Middle frontal gyrus (tissue), 1 donor: ENCODE data around the gene YDJC.
"Not testable (repeated sequence)": the region's sequence is repeated elsewhere in the genome, so short reads cannot be mapped to it uniquely, and the experiment has no call there.

ENCODE experiments used
- DNase-seq: peaks from one replicate; pipeline ENCODE4 v3.0.0-alpha.2; 2015; ENCODE audit warnings: low spot score; ENCODE audit errors: extremely low spot score

YDJC gene, protein sequence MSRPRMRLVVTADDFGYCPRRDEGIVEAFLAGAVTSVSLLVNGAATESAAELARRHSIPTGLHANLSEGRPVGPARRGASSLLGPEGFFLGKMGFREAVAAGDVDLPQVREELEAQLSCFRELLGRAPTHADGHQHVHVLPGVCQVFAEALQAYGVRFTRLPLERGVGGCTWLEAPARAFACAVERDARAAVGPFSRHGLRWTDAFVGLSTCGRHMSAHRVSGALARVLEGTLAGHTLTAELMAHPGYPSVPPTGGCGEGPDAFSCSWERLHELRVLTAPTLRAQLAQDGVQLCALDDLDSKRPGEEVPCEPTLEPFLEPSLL

DNA sequence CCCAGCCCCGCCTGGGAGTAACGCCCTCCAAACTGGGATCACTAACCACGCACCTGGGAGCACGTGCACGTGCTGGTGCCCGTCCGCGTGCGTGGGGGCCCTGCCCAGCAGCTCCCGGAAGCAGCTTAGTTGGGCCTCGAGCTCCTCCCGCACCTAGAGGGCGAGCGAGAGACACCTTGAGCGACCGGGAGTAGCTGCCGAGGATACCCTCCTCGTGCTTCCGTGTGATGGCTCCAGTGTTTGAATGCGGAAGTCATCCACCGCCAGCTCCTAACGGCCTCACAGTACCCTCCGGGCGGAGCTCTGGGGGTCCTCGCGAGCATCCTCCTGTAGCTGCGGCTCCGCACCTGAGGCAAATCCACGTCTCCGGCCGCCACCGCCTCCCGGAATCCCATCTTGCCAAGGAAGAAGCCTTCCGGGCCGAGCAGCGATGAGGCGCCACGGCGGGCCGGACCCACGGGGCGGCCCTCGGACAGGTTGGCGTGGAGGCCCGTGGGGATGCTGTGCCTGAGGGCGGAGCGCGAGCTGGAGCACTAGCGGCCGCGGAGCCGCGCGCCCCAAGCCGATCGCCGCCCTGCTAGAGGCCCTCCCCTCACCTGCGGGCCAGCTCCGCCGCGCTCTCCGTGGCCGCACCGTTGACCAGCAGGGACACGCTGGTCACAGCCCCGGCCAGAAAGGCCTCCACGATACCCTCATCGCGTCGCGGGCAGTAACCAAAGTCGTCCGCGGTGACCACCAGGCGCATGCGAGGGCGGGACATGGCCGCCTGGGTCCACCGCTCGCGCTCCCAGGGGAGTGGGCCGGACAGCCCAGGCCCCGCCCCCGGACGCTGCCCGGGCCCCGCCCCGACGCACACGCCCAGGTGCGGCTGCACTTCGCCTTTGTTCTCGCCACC lies at the start of gene YDJC:
Gene YDJC (minus strand): TSS at position 768 of the 895 bp plus-strand sequence. CDS start 8 bp downstream, at position 760.
- peak; percentile 90 for DNase-seq

DNA sequence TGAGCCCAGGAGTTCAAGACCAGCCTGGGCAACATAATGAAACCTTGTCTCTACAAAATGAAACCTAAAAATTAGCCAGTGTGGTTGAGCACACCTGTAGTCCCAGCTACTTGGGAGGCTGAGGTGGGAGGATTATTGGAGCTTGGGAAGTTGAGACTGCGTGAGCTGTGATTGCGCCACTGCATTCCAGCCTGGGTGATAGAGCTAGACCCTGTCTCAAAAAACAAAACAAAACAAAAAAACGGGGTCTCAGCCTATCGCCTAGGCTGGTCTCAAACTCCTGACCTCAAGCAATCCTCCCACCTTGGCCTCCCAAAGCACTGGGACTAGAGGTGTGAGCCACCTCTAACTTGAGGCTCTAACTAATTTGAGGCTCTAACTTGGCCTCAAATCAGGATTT lies 49.6 kb upstream of the YDJC start:
- no peak for DNase-seq

DNA sequence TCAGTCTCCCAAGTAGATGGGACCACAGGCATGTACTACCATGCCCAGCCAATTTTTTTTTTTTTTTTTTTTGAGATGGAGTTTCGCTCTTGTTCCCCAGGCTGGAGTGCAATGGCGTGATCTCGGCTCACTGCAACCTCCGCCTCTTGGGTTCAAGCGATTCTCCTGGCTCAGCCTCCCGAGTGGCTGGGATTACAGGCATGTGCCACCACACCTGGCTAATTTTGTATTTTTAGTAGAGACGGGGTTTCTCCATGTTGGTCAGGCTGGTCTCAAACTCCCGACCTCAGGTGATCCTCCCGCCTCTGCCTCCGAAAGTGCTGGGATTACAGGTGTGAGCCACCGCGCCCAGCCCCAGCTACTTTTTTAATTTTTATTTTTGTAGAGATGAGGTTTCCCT lies 49.0 kb upstream of the YDJC start:
- DNase-seq = not testable (repeated sequence)

DNA sequence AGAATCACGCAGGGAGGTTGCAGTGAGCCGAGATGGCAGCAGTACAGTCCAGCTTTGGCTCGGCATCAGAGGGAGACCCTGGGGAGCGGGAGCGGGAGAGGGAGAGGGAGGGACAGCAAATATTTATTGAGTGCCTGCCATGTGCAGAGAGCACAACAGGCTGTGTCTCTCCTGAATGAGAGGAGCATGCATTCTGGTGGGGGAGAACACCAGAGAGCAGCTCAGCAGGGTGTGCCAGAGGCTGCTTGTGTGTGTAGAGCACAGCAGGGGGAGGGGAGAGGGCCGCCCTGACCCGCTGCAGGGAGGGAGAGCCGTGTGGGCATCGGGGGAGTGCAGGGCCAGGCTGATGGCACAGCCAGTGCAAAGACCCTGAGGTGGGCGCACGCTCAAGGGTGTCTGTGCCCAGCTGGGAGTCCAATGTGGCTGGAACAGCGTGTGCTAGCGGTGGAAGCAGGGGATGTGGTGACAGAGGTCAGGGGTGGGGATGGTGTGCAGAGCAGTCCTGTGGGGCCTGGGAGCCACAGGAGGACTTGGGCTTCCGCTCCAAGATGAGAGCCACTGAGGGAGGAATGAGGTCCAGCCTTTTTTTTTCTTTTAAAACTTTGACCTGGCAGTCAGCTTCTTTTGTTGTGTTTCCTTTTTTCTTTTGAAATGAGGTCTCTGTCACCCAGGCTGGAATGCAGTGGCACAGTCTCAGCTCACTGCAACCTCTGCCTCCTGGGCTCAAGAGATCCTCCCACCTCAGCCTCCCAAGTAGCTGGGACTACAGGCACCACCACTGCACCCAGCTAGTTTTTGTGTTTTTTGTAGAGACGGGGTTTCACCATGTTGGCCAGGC lies 48.0 kb upstream of the YDJC start:
- DNase-seq = no peak

DNA sequence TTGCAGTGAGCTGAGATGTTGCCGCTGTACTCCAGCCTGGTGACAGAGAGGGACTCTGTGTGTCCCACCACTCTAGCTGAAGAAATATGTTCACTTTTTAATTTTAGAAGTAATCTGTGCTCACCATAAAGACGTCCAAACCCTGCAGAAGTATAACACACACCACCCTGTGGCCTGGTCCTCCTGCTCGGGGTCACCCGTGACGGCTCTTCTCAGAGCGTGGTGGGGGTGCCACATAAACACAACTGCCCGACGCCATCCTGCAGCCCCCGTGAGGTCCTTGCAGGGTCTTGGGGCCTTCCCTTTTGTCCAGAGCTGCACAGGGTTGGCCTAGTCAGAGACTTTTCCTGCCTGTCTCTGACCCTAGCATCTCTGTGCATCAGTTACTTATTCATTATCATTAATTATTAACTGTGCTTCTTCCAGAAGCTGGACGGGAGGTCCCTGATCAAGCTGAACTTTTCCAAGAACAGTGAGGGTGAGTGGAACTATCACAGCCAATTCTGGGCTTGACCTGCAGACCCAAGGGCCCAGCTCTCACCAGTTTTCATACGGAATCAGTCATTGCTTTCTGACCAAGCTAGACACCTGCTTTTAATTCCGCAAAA lies 44.9 kb upstream of the YDJC start:
- no peak for DNase-seq

DNA sequence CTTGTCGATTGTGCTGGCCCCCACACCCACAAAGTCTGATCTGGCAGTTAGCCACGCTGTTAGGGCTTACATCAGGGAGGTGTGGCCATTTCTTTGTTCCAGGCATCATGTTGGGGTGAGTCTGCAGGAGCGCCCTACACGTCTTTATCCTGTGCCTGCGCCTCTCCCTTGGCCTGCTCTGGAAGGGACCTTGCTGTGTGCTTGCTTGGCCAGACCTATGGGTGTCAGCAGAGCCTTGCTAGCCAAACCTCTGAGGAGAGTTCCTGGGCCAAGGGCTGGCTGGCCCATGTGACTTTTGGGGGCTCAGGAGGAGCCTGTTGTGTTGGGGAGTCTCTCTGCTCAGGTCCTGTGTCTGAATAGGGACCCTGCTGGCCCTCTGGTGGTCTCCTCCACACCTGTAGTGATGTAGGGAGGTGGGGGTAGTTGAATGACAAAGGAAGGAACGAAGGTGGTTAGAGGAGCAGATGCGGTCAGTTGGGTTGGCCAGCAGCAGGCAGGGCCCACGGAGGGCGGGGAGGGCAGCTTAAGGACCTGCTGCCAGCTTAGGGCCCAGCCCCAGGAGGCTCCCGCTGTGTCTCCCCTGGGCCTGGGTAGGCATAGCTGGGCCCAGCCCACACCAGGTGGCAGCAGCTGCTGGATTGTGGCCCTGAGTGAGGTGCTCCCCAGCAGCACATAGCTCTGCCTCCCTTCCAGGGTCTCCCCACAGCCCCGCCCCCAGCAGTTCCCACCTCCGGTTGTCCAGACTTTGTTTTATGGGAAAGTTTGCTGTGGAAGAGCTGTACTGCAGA lies 43.9 kb upstream of the YDJC start:
- no peak for DNase-seq

DNA sequence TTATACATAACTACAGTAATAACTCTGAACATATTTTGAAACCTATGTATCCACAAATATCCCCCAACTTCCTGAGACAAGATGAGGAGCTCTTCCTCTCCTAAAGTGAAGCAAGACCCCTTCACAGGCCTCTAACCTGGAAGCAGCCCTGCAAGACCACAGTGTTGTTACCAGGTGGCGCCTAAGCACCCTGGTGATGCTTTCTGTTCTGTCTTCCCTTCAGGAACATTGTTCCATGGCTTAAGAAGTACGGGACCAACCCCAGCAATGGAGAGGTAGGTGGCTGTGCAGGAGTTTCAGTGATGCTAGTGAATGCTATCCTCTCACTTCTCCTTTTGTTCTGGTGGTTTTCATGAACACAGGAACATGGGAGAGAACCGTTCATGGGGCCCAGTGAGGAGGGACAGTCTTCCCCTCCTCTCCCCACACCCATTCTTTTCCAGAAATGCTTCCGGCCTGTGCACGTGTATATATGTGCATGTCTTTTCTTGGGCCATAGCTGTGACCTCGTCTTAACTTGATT lies 42.3 kb upstream of the YDJC start:
- no peak for DNase-seq

DNA sequence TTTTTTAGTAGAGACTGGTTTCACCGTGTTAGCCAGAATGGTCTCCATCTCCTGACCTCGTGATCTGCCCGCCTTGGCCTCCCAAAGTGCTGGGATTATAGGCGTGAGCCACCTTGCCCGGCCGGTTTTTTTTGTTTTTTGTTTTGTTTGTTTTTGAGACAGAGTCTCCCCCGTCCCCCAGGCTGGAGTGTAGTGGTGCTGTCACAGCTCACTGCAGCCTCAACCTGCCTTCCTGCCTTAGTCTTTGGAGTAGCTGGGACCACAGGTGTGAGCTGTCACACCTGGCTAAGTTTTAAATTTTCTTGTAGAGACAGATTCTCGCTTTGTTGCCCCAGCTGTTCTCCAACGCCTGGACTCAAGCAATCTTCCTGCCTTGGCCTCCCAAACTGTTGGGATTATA lies 39.2 kb upstream of the YDJC start:
- DNase-seq = no peak

DNA sequence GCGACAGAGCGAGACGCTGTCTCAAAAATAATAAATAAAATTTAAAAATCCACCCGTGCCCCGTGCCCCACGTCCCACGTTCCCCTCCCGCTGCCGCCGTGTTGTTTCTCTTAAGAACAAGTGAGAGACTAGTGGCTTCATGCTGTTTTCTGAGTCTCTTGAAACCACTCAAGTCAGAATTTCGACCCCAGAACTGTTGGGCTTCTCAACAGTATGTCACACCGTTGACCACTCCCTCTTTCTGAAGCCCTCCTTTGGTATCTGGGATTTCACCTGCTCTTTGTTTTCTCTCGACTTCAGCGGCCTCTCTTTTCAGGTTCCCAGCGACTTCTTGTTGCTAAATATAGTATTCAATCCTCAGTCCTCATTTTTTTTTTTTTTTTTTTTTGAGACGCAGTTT lies 37.0 kb upstream of the YDJC start:
- no peak for DNase-seq

DNA sequence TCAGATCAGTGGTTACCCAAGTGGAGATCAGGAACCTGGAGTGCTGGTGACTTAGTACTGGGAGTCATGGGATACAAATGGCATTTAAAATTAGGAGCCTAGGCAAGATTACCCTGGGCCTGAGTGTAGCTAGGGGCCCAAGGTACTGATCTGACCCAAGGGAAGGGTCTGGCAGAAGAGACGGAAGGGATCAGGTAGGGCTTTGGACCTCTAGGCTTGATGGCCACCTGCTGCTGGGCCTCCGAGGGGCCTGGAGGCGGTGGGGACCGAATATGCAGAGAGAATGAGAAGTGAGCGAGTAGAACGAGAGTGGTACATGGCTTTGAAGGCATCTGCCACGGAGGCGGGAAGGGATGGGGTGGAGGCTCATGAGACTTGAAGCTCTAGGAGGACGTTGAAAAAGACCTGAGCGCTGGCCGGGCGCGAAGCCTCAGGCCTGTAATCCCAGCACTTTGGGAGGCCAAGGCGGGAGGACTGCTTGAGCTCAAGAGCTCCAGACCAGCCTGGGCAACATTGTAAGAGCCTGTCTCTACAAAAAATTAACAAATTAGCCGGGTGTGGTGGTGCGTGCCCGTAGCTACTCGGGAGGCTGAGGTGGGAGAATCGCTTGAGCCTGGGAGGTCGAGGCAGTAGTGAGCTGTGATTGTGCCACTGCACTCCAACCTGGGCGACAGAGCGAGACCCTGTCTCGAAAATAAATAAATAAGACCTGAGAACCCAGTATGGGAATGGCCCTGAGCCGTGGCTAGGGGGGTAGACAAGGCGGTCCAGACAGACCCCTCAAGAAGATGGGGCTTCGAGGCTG lies 35.4 kb upstream of the YDJC start:
- no peak for DNase-seq

DNA sequence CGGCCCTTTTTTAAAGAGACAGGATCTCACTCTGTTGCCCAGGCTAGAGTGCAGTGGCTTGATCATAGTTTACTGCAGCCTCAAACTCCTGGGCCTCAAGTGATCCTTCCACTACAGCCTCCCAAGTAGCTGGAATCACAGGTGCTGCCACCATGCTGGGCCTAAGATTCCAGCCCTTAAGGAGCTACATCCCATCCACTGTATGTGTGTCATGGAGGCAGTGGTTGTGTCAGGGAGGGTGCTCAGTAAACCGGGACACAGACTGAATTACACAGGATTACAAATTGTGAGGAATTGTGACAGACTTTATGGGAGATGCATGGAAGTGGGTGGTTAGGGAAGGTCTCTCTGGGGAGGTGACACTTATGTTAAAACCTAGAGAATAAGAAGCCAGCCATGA lies 33.9 kb upstream of the YDJC start:
- no peak for DNase-seq

DNA sequence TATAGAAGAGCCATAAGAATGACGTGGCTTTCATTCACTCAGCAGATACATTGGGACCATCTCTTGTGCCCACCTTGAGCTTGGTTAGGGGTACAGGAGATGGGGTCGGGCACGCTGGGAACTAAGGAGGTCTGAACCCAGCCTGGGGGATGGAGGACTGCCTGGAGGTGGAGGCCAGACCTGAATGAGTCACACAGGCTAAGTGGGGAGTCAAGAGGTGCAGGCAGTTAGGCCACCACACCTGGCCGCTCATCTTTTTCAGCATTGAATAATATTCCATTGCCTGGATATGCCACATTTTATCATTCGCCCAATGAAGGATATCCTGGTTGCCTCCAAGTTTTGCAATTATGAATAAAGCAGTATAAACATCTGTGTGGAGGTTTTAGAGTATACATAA lies 32.2 kb upstream of the YDJC start:
- DNase-seq = no peak

DNA sequence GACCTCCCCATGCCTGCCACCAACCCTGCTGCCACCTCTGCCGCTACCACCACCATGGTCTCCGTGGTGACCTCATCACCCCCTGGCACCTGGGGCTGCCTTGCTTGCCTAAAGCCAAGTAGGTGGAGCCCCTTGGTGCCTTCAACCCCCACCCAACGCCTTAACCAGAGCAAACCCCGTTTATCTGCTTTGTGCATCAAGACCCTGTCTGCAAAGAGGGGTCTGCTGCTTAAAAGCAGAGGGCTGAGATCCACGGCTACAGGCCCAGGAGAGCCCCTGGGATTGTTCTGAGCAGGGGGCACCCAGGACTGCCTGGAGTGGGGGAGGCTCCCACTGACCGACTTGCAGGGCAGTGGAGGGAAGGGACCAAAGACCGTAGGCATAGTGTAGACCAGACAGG lies 31.1 kb upstream of the YDJC start:
- DNase-seq = no peak

DNA sequence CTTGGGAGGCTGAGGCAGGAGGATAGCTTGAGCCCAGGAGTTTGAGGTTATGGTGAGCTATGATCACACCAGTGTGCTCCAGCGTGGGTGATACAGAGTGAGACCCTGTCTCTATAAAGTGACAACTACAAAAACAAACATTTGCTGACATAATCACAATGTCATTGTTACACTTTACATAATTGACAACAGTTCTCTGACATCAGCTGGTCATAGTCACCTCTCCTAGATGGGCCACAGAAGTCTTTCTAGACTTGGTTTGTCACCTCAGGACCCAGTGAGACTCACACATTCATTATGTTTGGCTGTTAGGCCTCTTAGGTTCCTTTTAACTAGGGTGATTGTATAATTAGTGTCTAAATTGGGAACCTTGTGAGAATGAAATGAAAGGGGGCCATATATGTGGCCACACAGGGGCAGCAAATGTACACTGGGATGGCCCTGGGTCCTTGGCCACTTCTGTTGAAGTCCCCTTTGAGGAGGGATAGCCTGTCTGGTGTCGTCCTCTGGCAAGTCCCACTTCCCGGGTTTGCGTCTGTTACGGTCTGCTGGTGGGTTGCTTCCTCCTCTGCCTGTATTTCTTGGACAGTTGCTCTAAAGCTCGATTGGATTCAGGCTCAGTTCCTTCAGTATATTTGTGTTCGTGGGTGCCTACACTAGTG lies 30.2 kb upstream of the YDJC start:
- no peak for DNase-seq

DNA sequence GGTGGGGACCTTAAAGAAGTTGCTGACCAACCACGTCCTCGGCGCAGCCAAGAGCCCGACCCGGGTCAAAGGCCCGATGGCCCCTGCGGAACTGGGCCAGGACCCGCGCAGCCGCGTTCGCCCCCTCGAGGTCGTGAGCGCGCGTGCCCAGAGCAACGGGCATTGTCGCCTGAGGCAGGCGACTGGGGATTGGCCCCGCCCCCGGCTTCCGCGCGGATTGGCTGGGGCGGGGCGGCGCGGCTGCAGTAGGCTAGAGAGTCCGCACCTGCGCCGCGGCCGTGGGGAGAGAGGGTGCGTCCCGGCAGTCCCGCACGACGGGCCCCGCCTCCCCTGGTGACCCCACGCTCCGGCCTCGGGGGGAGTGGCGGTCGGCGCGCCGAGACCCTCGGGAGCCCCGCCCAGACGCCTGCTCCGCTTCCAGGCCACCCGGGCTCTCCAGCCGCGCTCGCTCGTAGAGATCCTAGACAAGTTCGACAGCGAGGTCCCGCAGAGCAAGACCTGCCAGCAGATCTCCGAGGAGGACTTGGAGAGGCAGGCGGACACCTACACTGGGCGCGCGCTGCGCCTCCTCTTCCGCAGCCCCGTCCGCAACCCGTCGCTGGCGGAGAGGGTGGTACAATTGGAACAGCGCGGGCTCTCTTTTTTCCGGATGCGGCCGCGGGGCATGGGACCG lies 27.7 kb upstream of the YDJC start:
- DNase-seq = no peak

DNA sequence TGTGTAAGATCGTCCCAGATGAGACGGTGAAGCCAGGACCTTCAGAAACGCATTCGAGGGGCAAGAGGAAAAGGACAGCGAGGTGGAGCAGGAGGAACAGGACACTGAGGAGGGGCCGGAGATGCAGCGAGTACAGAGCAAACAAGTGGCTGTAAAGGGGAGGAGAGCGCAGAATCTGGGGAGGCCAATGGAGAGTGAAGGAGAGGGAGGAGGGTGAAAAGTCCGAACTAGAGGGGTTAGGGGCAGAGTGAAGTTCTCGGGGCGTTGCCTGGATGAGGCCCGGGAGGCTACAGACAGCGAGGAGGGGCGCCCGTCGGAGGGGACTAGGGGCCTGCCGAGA lies 27.2 kb upstream of the YDJC start:
- no peak for DNase-seq

DNA sequence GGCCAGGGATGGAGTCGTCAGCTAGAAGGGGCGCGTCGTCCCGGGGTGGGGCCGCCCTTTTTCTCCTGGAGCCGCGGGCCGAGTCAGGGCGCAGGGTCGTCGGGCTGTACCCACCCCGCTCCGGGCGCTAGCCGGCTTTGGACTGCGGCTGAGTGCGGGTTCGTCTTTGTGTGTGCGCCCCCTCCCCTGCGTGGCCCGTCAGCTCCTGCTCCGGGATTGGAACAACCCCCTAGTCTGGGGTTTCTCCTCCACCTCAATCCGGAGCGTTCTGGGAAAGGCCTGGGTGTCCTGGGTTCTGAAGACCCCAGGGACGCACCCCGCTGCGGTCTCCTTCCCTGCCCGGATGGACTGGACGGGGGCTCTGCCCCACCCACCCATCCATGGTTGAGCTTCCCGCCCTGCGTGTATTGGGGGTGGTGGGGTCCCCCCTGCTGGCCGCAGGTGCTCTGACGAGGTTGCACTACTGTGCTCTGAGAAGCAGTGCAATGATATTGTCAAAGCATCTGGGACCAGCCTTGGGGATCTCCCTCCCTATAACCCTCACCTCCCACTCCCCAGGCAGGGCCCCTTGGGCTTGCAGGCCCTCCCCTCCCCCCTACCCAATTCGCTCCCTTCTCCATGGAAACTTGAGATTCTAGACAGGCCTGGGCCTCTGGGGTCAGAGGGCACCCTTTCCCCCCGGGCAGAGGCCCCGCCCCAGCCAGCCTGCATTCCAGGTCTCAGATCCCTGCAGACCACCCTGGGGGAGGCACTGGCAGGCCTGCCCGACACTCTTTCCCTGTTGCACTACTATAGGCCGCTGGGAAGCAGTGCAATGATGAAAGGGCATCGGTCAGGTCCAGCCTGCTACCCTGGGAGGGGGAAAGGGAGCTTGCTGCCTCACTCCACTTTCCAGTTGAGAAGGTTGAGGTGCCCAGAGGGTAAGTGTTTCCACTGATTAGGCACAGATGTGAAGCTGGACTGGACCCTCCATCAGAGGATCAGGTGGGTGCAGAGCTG lies 23.0 kb upstream of the YDJC start:
- DNase-seq = no peak
